ENCODE data around the gene MCCC1.

DNA sequence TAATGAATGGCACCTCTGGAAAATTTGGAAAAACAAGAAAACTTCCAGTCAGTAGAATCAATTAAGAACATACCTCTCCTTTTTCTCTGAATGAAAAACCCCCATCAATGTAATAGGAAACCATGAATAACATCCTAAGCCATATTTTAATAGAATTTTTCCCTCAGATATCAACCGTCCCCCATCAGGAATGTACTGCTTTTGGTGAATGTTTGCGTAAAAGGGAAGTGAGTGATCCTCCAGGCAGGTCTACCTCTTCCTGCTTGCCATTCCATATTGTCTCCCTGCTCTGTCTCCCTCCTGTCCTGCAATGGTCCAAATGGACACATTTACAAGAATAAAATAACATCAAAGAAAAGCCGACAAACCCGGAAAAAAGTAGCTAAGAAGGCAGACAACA, 32.4 kb upstream of the MCCC1 start:
- TF ChIP-seq GATA2 (IDR thresholded peaks at IDR 0.05; ENCODE audit: low read depth, low read length) (no peak), GATA3 (IDR thresholded peaks at IDR 0.05; ENCODE audit: low read depth, low read length) (no peak)

Measured in SH-SY5Y (cell line).